Pons (tissue), 1 donor: ENCODE results near the gene PACSIN2.
A peak's percentile ranks its signal among the peaks of the same experiment; 100 is the strongest.
"Not testable (repeated sequence)": the region's sequence is repeated elsewhere in the genome, so short reads cannot be mapped to it uniquely, and the experiment has no call there.

Experiments
- DNase-seq: peaks from one replicate; pipeline ENCODE4 v3.0.0-alpha.2; 2016; ENCODE audit warnings: low spot score

Gene PACSIN2, protein sequence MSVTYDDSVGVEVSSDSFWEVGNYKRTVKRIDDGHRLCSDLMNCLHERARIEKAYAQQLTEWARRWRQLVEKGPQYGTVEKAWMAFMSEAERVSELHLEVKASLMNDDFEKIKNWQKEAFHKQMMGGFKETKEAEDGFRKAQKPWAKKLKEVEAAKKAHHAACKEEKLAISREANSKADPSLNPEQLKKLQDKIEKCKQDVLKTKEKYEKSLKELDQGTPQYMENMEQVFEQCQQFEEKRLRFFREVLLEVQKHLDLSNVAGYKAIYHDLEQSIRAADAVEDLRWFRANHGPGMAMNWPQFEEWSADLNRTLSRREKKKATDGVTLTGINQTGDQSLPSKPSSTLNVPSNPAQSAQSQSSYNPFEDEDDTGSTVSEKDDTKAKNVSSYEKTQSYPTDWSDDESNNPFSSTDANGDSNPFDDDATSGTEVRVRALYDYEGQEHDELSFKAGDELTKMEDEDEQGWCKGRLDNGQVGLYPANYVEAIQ

GRCh38 chr22:43014869-43015676 lies at the start of gene PACSIN2:
TSS of gene PACSIN2 (minus strand) at chr22:43015149. CDS start at chr22:42912080, 103,069 bp downstream.
- DNase-seq = peak; percentile 97

GRCh38 chr22:43060183-43060582 lies 45.2 kb upstream of the PACSIN2 start:
- DNase-seq = no peak

GRCh38 chr22:43057641-43058040 lies 42.7 kb upstream of the PACSIN2 start:
- no peak for DNase-seq

DNA sequence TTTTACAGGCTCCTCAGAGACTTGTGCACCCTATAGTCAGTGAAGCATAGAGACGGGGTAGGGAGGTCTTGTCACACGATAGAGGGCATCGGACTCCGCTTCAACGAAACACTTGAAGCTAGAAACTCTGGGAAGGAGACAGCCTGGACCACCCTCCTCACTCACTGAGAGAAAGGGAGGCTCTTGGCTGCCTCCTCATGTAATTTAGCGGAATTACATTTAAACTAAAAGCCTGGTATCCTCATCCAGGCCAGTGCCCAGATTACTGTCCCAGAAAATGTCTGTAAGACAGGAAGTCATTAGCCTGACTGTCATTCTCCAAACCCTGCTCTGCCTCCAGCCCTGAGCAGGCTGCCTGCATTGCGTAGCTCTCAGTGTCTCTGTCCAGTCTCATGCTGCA lies 38.2 kb upstream of the PACSIN2 start:
- no peak for DNase-seq

- no peak for DNase-seq
Measured at GRCh38 chr22:43050995-43051394, 36.0 kb upstream of the PACSIN2 start.

- no peak for DNase-seq
Measured at GRCh38 chr22:43047605-43048004, 32.7 kb upstream of the PACSIN2 start.

GRCh38 chr22:43044290-43044712 lies 29.4 kb upstream of the PACSIN2 start:
- DNase-seq = no peak

- DNase-seq = no peak
Measured at GRCh38 chr22:43042101-43042780, 27.3 kb upstream of the PACSIN2 start.

GRCh38 chr22:43039800-43040199 lies 24.9 kb upstream of the PACSIN2 start:
- no peak for DNase-seq

- no peak for DNase-seq
Measured at GRCh38 chr22:43038325-43038724, 23.4 kb upstream of the PACSIN2 start.

DNA sequence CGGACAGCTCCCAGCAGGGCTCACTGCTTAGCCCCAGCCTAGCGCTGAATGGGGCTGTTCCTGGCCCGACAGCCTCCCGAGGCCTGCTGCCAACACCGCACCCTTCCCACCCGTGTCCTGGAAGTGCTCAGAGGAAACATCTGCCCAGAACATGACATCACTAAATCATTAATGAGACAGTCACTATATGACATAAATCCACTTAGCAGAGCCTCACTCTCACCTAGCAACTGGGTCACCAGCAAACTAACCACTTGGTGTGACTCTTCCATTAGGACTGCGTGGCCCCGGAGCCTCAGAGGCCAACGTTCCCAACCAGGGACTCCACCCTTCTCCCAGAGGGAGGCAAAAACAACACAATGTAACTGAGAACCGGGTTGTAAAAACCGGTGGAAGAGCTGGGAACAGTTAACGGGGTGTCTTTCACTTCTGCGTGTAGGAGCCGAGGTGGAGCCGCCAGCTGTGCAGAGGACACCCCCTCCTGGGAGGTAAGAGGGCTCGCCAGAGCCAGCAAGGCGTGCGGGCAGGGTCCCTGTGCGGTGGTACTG lies 21.4 kb upstream of the PACSIN2 start:
- DNase-seq = no peak

GRCh38 chr22:43035250-43035649 lies 20.3 kb upstream of the PACSIN2 start:
- DNase-seq = no peak

GRCh38 chr22:43031617-43032016 lies 16.7 kb upstream of the PACSIN2 start:
- DNase-seq = no peak

- no peak for DNase-seq
Measured at GRCh38 chr22:43018615-43019014, 3.7 kb upstream of the PACSIN2 start.

- no peak for DNase-seq
Measured at GRCh38 chr22:43017525-43018460, 2.8 kb upstream of the PACSIN2 start.

- not testable (repeated sequence) for DNase-seq
Measured at GRCh38 chr22:43016150-43016549, 1.2 kb upstream of the PACSIN2 start.

GRCh38 chr22:43015677-43016042 lies 711 bp upstream of the PACSIN2 start:
- DNase-seq = no peak

GRCh38 chr22:43014316-43014868 lies 557 bp downstream of the PACSIN2 start:
- DNase-seq = no peak

- DNase-seq = no peak
Measured at GRCh38 chr22:43013355-43014315, 1.3 kb downstream of the PACSIN2 start.
